GM19395 (cell line): Measurements from ENCODE around the gene ST6GALNAC5.

ENCODE experiments used
- ATAC-seq: cut with Tn5 transposase; IDR thresholded peaks from one replicate; pipeline ENCODE4 v1.9.1; 2021; ENCODE audit warnings: mild to moderate bottlenecking, moderate library complexity; ENCODE audit not compliant: unreplicated experiment

The ST6GALNAC5 gene

GRCh38 chr1:76998582-76999223 lies 131.4 kb downstream of the ST6GALNAC5 start:
- no peak for ATAC-seq

GRCh38 chr1:77007675-77008074 lies 140.4 kb downstream of the ST6GALNAC5 start:
- no peak for ATAC-seq

DNA sequence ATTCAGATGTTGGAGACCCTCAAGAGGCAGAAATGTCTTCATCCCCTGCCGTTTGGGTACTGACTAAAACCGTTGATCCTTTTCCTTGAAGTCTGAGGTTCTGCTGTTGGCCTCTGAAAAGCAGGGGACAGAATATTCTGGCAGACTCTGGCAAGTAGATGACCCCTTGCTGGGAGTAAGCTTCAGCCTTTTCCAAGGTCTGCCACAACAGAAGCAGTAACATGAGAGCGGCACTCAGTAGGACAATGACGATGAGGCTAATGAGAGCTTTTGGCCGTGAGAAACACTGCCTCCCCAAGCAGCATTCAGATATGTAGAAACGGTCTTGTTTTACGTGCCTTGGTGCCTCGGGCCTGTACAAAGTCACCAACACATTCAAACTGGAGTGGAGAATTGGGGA lies 143.7 kb downstream of the ST6GALNAC5 start:
- no peak for ATAC-seq

DNA sequence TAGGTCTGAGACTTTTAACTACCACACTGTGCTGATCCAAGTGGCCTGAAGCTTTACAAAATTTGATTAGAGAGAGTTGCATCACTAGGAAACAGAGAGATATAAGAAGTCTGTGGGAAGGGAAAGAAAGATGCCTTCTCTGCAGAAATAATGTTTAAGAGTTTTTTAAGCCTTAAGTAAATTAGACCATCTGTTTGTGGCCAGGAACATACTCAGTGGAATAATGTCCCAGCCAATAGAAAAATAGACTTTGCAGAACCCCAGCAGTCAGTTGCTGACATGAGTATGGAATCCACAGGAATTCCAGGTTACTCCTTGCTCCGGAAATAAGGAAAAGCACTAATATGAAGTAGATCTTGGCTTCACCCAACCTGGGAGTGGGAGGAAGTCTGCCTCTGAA lies 144.8 kb downstream of the ST6GALNAC5 start:
- ATAC-seq = no peak

GRCh38 chr1:77014073-77014788 lies 147.0 kb downstream of the ST6GALNAC5 start:
- no peak for ATAC-seq

GRCh38 chr1:77015748-77016341 lies 148.6 kb downstream of the ST6GALNAC5 start:
- ATAC-seq = no peak

DNA sequence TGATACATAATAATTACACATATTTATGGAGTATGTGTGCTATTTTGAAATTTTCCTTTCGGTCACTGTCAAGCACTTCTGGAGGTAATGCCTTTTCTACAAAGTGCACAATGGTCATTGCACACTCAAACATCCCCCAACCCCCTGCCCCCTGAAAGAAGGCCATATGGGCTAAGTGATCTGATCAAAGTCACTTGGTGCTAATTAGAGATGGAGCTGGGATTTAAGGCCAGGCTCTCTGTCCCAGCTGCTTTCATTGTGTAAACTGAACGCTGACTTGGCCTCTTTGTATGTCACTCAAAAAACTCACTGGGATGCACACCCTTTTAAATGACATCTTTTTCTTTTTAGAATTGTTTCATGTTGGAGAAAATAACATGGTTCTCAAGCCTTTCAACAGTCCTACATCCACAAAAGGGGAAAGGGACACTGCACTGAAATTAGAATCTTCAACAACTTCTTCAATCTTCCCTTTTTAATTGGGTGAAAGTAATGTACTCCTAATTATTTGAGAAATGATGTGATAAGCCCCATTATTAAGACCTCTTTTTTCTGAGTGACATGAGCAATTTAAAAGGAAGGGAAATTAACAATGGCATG lies 149.2 kb downstream of the ST6GALNAC5 start:
- ATAC-seq = no peak

DNA sequence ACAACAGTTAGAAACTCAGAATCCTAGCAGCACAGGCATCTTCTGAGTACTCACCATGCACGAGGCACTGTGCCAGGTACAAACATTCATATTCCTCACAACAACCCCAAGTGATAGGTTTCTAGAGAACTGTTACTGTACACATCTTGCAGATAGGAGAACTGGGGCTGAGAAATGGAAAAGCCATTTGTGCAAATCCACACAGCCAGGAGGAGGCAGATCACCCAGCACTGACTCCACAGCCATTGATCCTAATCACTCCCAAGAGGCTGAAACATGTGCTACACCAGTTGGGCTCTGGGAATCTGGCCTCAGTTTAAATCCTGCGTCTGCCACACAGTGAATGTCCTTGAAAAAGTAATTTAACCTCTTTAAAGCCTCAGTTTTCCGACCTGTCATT lies 151.0 kb downstream of the ST6GALNAC5 start:
- no peak for ATAC-seq

- ATAC-seq = no peak
These were observed 151.5 kb downstream of the ST6GALNAC5 start for GRCh38 chr1:77018761-77019160.

DNA sequence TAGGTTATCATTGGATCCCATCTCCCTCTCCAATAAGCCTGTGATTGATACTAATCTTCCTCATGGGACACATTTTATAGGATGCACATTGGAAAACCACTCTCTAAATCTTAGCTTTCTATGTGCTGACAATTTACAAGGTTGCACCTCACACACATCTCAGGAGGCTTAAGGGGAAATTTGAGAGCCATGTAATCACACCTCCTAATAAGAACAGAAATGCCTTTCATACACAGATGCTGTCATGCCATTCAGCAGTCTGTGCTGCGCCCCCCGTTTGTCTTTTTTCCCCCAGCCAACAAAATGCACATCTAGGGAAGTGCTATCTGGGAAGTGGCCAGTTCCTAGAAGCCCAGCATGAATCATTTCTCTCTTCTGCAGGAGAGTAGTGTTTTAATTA lies 154.5 kb downstream of the ST6GALNAC5 start:
- no peak for ATAC-seq

- ATAC-seq = no peak
These were observed 157.2 kb downstream of the ST6GALNAC5 start for GRCh38 chr1:77024500-77024899.

DNA sequence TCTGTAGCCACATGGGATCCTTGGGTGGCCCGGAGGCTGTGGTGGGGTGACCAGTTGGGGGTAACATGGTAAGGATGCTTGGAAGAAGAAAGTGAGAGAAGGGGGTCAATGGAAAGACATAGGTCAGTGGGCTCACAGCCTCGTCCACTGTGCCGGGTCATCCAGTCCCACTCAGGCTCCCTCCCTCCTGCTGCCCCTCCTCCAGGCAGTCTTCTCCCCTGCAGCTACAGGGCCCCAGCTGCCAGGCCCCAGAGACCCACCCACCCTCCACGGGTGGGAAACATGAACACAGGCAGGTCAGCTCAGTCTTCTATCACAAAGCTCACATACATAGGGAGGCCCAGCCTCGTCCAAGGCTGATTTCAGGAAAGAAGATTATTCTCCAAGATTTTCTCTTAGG lies 158.3 kb downstream of the ST6GALNAC5 start:
- no peak for ATAC-seq

DNA sequence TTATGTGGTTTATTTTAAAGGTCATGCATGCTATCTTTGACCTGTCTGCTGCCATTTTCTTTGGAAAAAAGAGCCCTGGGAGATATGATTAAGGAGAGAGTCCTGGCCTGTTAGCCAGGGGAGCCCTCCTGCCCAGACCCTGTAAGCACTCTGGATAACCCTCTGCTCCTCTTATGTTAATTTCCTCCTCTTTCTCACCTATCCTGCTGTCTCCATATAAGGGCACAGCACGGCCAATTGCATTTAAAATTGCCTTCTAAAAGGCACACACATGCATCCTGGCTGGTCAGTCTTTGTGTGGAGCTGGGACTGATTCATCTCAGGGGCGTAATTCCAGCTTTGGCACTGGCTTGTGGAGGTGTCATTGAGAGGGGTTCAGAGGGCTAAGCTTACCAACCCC lies 158.9 kb downstream of the ST6GALNAC5 start:
- no peak for ATAC-seq

DNA sequence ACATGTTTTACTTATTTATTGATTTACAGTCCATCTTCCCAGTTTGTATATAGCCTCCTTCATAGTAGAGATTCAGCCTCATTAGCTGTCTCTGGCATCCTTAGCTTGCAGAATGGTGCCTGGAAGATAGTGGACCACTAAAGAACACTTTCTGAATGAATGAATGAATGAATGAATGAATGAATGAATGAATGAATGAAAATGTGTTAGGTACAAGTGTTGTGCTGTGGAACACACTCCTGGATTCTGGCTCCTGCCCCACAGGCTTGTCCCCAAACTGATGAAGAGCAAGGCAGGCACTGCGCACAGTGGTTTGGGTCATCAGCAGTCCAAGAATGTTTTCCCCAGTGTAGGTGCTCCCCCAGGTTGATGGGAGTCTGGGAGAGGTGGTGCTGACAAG lies 159.4 kb downstream of the ST6GALNAC5 start:
- no peak for ATAC-seq

DNA sequence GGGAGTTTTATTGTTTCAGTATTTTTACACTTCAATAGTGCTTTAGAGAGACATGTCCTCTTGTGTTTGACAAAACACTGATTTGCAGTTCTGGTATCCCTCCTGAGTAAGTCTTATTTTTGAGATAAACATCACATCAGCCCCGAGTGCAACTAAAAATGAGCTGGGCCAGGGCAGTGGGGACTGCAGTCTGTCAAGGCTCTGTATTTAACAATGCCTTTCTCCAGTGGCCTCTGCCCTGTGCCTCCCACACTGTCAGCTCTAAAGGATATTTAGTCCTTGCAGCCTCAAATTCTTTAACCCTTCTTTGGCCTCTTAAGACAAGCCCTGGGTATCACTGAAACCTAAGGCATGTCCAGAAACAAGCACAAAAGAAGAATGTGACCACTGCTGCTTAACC lies 160.6 kb downstream of the ST6GALNAC5 start:
- ATAC-seq = no peak

DNA sequence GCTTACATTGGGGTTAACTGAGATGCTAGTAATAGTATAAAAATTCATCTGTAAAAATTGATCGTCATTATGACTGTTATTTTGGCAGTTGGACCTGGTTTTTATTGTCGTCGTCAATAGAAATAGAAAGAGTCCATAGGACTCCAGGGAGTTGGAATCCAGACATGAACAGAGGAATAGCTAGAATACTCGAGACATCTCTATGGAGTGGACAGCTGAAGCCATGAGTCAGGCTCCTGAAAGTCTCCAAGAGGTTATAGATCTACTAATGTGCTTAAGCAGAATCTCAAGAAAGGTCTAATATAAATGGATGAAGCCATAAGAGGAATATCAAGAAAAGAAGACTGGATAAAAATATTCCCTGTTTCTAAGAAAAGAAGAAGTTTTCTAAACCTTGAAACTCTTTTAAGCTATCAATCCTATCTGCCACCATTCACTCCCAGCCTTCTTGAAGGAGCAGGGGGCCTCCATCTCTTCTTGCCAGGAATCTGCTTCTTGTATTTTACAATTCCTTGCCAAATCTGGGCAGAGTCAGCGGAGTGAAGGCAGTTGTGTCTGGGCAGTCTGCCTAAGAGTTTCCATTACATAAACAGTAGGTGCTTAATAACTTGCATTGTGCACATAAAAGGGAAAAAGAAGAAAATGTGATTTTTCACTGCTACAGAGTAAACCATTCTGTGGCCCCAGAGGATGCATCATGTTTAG lies 163.3 kb downstream of the ST6GALNAC5 start:
- no peak for ATAC-seq

DNA sequence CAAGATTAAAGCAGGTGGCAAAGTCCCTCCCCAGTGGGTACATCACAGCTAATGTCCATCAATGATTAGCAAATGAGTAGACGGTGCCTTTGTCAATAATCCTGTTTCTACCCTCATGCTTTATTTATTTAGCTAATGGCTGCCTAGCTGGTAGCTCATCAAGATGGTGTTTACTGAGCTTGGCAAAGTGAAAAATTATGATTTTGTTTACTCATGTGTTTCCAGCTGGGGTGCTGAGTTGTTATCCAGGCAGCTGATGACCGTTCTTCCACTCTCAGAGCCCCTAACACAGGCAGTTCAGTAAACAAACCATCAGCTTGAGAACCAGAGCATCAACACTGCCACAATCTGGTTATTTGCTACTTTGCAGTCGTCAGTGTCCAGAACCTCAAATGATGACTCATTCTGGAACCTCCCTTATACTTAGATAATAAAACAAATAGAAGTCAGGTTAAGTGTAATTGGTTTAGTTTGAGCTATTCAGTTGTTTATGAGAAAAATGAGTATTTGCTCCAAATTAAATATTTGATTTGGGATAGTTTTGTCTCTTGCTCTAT lies 163.9 kb downstream of the ST6GALNAC5 start:
- ATAC-seq = no peak

GRCh38 chr1:77036560-77036959 lies 169.3 kb downstream of the ST6GALNAC5 start:
- no peak for ATAC-seq

DNA sequence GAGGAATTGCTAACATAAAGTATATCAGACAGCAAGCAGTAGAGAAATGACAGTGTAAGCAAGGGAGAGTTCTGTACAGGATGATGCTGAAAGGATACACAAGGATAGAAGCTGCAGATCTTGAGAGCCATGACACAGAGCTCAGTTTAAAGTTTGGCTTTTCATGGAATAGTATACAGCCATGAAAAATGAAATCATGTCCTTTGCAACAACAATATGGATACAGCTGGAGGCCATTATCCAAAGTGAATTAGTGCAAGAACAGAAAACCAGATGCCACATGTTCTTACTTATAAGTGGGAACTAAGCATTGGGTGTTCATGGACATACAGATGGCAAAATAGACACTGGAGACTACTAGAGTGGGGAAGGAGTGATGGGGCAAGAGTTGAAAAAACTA lies 169.8 kb downstream of the ST6GALNAC5 start:
- no peak for ATAC-seq

DNA sequence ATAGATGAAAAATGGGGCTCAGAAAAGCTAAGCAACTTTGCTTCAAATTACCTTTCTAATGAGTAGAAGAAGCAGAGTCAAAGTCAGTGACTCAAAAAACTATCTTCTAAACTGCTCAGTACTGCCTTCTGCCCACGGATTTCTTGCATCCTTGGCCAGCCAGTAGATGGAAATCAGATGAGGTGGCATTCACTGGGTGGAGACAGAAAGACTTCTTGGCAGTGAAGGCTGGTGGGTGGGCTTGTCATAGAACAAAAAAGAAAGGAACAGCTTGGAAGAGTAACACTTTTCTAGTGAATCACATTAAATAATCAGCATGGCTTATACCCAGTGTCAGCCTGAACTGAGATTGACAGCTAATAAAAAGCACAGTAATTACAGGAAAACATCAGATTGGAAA lies 170.7 kb downstream of the ST6GALNAC5 start:
- ATAC-seq = no peak

DNA sequence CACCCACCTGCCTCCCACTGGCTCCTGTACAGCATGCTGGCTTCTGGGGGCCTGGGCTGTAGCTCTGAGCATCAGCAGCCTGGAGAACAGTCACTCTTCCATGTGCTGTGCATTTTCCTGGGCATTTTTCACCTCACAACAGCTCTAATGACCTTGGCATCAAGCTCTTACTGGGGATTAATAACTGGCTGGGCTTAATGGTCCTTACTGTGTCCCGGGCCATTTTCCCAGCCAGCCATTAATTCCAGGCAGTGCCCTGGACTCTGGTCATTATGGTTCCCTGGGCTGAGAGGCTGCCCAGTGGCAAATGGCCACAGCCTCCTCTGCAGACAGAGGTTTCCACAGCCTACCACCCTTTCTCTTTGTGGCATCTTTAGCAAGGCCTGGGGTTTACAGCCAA lies 171.8 kb downstream of the ST6GALNAC5 start:
- ATAC-seq = no peak
